HEK293T (cell line): ENCODE data around the gene SHISA9.

Experiments
- ARNT ChIP-seq: fragments of 450-650 bp; IDR thresholded peaks from 2 replicates; pipeline ENCODE4 v1.6.1; 2017; ENCODE audit warnings: mild to moderate bottlenecking
- BHLHE40 ChIP-seq: fragments of 450-650 bp; IDR thresholded peaks from 2 replicates; pipeline ENCODE4 v1.6.1; 2016; ENCODE audit warnings: mild to moderate bottlenecking, moderate library complexity, borderline replicate concordance
- CTBP1 ChIP-seq: fragments of 450-650 bp; IDR thresholded peaks from 2 replicates; pipeline ENCODE4 v1.6.1; 2016; ENCODE audit warnings: borderline replicate concordance
- ELF4 ChIP-seq: fragments of 450-650 bp; IDR thresholded peaks from 2 replicates; pipeline ENCODE4 v1.6.1; 2017; ENCODE audit warnings: antibody characterized with exemption
- FOXA1 ChIP-seq: fragments of 450-650 bp; IDR thresholded peaks from 2 replicates; pipeline ENCODE4 v1.6.1; 2016; ENCODE audit warnings: mild to moderate bottlenecking
- FOXK2 ChIP-seq: fragments of 450-650 bp; IDR thresholded peaks from 2 replicates; pipeline ENCODE4 v1.6.1; 2016; ENCODE audit warnings: mild to moderate bottlenecking
- FOXM1 ChIP-seq: fragments of 450-650 bp; IDR thresholded peaks from 2 replicates; pipeline ENCODE4 v1.6.1; 2017; ENCODE audit warnings: mild to moderate bottlenecking, borderline replicate concordance
- HDGF ChIP-seq: fragments of 450-650 bp; IDR thresholded peaks from 2 replicates; pipeline ENCODE4 v1.6.1; 2017; ENCODE audit warnings: antibody characterized with exemption, borderline replicate concordance
- LEF1 ChIP-seq: fragments of 450-650 bp; IDR thresholded peaks from 2 replicates; pipeline ENCODE4 v1.6.1; 2017; ENCODE audit warnings: mild to moderate bottlenecking, borderline replicate concordance
- NFRKB ChIP-seq: fragments of 450-650 bp; IDR thresholded peaks from 2 replicates; pipeline ENCODE4 v1.6.1; 2016; ENCODE audit warnings: mild to moderate bottlenecking, moderate library complexity
- SP1 ChIP-seq: fragments of 450-650 bp; IDR thresholded peaks from 2 replicates; pipeline ENCODE4 v1.6.1; 2017
- SUZ12 ChIP-seq: fragments of 450-650 bp; IDR thresholded peaks from 2 replicates; pipeline ENCODE4 v1.6.1; 2016; ENCODE audit warnings: mild to moderate bottlenecking
- TARDBP ChIP-seq: fragments of 450-650 bp; IDR thresholded peaks from 2 replicates; pipeline ENCODE4 v1.6.1; 2016
- TF ChIP-seq, protein P1 (sequence below): fragments of 450-650 bp; IDR thresholded peaks from 2 replicates; pipeline ENCODE4 v1.6.1; 2016

GRCh38 chr16:12925026-12925800 is 23.8 kb downstream of the SHISA9 start:
- TF ChIP-seq HDGF (no peak), TARDBP (no peak), ELF4 (no peak), SUZ12 (no peak), BHLHE40 (no peak), FOXA1 (no peak), LEF1 (no peak), CTBP1 (no peak), FOXM1 (no peak), FOXK2 (no peak), SP1 (no peak), NFRKB (no peak), ARNT (no peak)
- TF ChIP-seq, protein P1, sequence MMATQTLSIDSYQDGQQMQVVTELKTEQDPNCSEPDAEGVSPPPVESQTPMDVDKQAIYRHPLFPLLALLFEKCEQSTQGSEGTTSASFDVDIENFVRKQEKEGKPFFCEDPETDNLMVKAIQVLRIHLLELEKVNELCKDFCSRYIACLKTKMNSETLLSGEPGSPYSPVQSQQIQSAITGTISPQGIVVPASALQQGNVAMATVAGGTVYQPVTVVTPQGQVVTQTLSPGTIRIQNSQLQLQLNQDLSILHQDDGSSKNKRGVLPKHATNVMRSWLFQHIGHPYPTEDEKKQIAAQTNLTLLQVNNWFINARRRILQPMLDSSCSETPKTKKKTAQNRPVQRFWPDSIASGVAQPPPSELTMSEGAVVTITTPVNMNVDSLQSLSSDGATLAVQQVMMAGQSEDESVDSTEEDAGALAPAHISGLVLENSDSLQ = no peak
